CD8-positive, alpha-beta memory T cell (primary cell): ENCODE measurements around the gene P3H3. TPM values are rescaled to one million over a fixed set of nuclear protein-coding genes. Genes with fewer than 3 reads are reported as not detected.

Experiments used
- CTCF ChIA-PET: fragments of 350-600 bp; sonication (Branson Sonifier 250); formaldehyde crosslinking; loops from one replicate; lab custom pipeline; 2021; ENCODE audit warnings: antibody characterized with exemption; lab: Charles Lee
- POLR2A ChIA-PET: fragments of 350-600 bp; sonication (Branson Sonifier 250); formaldehyde crosslinking; loops from one replicate; lab custom pipeline; 2021; ENCODE audit warnings: antibody characterized with exemption; lab: Charles Lee
- DNase-seq, 5 donors: peaks; one replicate each; pipeline versions ENCODE4 v3.0.0 to v3.0.0-alpha.2; 2020 to 2022; ENCODE audit warnings: mixed read lengths in 1 of 5
- H3K27ac ChIP-seq: one replicate; pipeline ENCODE4 v1.7.0; 2013; ENCODE audit warnings: low read depth, mild to moderate bottlenecking, low read length, moderate library complexity
- H3K27me3 ChIP-seq: 2 replicates; pipeline ENCODE4 v1.7.0; 2013; ENCODE audit warnings: low read length, mild to moderate bottlenecking; ENCODE audit not compliant: insufficient read depth, poor library complexity, severe bottlenecking
- H3K36me3 ChIP-seq: 2 replicates; pipeline ENCODE4 v1.7.0; 2013; ENCODE audit warnings: mild to moderate bottlenecking, low read length, moderate library complexity; ENCODE audit not compliant: insufficient read depth
- H3K4me1 ChIP-seq: 2 replicates; pipeline ENCODE4 v1.7.0; 2013; ENCODE audit warnings: mild to moderate bottlenecking, low read length, moderate library complexity; ENCODE audit not compliant: insufficient read depth
- H3K4me3 ChIP-seq: 2 replicates; pipeline ENCODE4 v1.7.0; 2013; ENCODE audit warnings: mild to moderate bottlenecking, low read length
- H3K9me3 ChIP-seq: 2 replicates; pipeline ENCODE4 v1.7.0; 2013; ENCODE audit warnings: mild to moderate bottlenecking, low read length
- H3K27ac Mint-ChIP-seq, 8 donors: one replicate each; pipeline ENCODE4 v1.8.0; 2020 to 2021; ENCODE audit warnings: mixed read lengths in 8 of 8, mild to moderate bottlenecking in 6 of 8, inconsistent platforms in 3 of 8, moderate library complexity in 3 of 8
- H3K27me3 Mint-ChIP-seq, 2 donors: one replicate each; pipeline ENCODE4 v1.8.0; 2020 to 2021; ENCODE audit warnings: mixed read lengths in 2 of 2, mild to moderate bottlenecking in 1 of 2, moderate library complexity in 1 of 2
- H3K36me3 Mint-ChIP-seq, 3 donors: one replicate each; pipeline ENCODE4 v1.8.0; 2020 to 2021; ENCODE audit warnings: mixed read lengths in 3 of 3, inconsistent platforms in 1 of 3, mild to moderate bottlenecking in 1 of 3
- H3K4me1 Mint-ChIP-seq, 3 donors: one replicate each; pipeline ENCODE4 v1.8.0; 2020 to 2021; ENCODE audit warnings: mixed read lengths in 3 of 3, inconsistent platforms in 1 of 3, mild to moderate bottlenecking in 1 of 3
- H3K4me3 Mint-ChIP-seq, 7 donors: one replicate each; pipeline ENCODE4 v1.8.0; 2020 to 2021; ENCODE audit warnings: mixed read lengths in 7 of 7, mild to moderate bottlenecking in 6 of 7, moderate library complexity in 4 of 7, inconsistent platforms in 2 of 7
- H3K9me3 Mint-ChIP-seq, 5 donors: one replicate each; pipeline ENCODE4 v1.8.0; 2020 to 2022; ENCODE audit warnings: mixed read lengths in 5 of 5, mild to moderate bottlenecking in 3 of 5, moderate library complexity in 2 of 5, inconsistent platforms in 1 of 5
- polyA plus RNA-seq: library from polyadenylated mRNA; unstranded; fragments of 300-500 nt; fragmentation: Illumina TruSeq; gene quantifications from one replicate; pipeline ENCODE4 v1.2.3, GENCODE V29; 2021
- total RNA-seq, 2 experiments: library from RNA; stranded (reverse); gene quantifications; one replicate each; pipeline ENCODE4 v1.2.3, GENCODE V29; 2021

P3H3 gene
- total and polyA plus RNA-seq, 3 experiments from 2014 or later, result 2.4 to 2.9 (median 2.5) TPM

DNA sequence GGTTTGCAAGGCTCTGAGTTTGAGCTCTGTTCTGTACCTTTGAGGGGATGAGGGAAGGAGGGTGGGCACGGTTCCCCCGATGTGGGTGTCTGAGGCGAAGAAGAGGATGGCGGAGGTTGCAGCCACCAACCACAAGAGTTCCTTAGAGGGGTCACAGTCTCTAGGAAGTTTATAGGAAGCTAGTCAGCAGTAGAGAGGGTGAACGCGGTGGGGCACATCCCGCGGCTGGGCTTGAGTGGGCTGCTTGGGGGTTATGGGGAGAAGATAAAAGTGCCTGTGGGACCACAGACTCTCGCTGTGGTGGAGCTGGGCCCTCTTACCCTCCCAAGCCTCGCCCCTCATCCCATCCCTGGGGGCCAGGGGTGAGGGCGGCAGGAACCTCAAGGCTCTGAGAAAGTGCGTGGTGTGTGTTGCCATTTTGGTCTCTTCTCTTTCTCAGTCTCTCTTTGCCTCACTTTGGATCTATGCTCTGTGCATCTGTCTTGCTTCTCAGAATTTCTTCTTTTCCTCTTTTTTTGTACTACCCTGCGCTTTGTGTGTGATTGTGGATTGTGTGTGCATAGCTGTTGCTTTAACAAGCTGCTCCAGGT is 36.2 kb upstream of the P3H3 start:
- Histone ChIP-seq H3K4me3 (peak overlapping the region; percentile 42), H3K27ac (no peak overlapping the region), H3K36me3 (peaks cover 3% of the 10 kb centered on the region), H3K9me3 (no peaks in the 10 kb centered on the region), H3K4me1 (peaks cover 25% of the 10 kb centered on the region), H3K27me3 (no peaks in the 10 kb centered on the region)
- H3K36me3 Mint-ChIP-seq, result no peaks in the 10 kb centered on the region
- peak overlapping the region in 1 of 8 donors; percentile 85 for H3K27ac Mint-ChIP-seq
- no peak for DNase-seq
- POLR2A ChIA-PET, result interaction anchor here (1.4 kb wide), 1 partner anchor 39 kb away, joined by 3 read pairs; the partner anchor contains the start of gene MLF2
- peaks cover 7 to 26% of the 10 kb centered on the region in 2 donors for H3K27me3 Mint-ChIP-seq
- H3K4me3 Mint-ChIP-seq, result no peak overlapping the region
- CTCF ChIA-PET, result interaction anchor here (1.0 to 2.5 kb wide), 5 partner anchors 10 to 38 kb away, joined by 4 to 11 read pairs (median 4); no protein-coding TSS in a partner anchor
- no peaks in the 10 kb centered on the region for H3K9me3 Mint-ChIP-seq
- peaks cover 11 to 19% (median 12%) of the 10 kb centered on the region in 3 donors for H3K4me1 Mint-ChIP-seq

DNA sequence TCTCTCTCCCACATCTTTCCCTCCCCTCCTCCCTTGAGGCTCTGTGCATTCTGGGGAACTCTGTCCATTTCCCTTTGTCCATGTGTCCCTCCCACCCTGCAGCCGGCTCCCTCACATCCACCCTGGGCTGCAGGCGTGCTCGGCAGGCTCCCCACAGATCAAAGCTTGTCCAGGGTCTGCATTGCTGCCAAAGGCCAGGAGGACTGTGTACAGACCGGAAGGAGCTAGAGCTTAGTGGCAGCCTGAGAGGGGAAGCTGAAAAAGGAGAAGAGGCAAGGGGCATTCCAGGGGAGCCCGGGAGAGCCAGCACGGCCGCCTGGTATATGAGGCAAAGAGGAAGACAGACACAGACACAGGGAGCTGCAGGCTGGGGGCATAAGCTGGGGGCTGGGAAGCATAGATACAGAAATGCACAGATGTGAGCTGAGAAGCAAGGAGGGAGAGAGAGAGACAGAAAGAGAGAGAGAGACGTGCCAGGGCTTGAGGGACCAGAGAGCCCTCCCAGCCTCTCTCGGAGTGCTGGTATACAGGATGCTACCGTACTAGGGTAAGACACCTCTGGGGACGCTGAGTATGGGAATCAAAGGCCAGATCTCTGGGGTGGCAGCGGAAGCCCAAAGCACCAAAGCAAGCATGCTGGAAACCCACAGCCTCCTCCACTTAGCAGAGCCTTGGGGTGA is 35.5 kb upstream of the P3H3 start:
- POLR2A ChIA-PET, result interaction anchor here (0.6 to 1.4 kb wide), 2 partner anchors 40 to 120 kb away, joined by 3 to 6 read pairs; partner anchors contain the start of gene MLF2
- H3K4me1 Mint-ChIP-seq, result peaks cover 10 to 18% (median 11%) of the 10 kb centered on the region in 3 donors

DNA sequence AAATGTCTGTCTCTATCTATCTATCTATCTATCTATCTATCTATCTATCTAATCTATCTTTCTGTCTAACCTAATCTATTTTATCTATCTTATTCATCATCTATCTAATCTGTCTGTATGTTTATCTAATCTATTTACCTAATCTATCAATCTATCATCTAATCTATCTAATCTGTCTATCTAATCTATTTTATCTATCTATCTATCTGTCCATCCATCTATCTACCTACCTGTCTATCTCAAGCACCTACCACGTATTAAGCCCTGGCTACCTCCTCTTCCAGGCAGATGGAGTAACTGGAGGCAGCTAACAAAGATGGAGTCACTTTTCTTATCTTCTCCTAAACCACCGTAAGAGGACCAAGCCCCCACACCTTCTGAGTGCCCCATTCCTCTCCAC is 33.1 kb upstream of the P3H3 start:
- ChIA-PET POLR2A (interaction anchor here (0.6 to 0.7 kb wide), 2 partner anchors 30 to 407 kb away, joined by 5 to 8 read pairs; no protein-coding TSS in a partner anchor), CTCF (no interaction called here)
- H3K36me3 ChIP-seq, result peaks cover 3% of the 10 kb centered on the region
- no peak for DNase-seq
- no peak overlapping the region for H3K4me3 Mint-ChIP-seq
- no peaks in the 10 kb centered on the region for H3K27me3 ChIP-seq
- peaks cover 18 to 26% of the 10 kb centered on the region in 2 donors for H3K27me3 Mint-ChIP-seq
- H3K9me3 Mint-ChIP-seq, result no peaks in the 10 kb centered on the region
- no peaks in the 10 kb centered on the region for H3K36me3 Mint-ChIP-seq
- H3K4me3 ChIP-seq, result no peak overlapping the region
- H3K4me1 Mint-ChIP-seq, result peaks cover 10 to 18% (median 11%) of the 10 kb centered on the region in 3 donors
- H3K9me3 ChIP-seq, result no peaks in the 10 kb centered on the region
- H3K4me1 ChIP-seq, result peaks cover 9% of the 10 kb centered on the region
- H3K27ac ChIP-seq, result no peak overlapping the region
- H3K27ac Mint-ChIP-seq, result no peak overlapping the region

More for the DNA sequence above, 35.5 kb upstream of the P3H3 start:
- Histone ChIP-seq H3K36me3 (peaks cover 3% of the 10 kb centered on the region), H3K27ac (no peak overlapping the region), H3K4me1 (peaks cover 19% of the 10 kb centered on the region), H3K4me3 (peak overlapping the region; percentile 42), H3K9me3 (no peaks in the 10 kb centered on the region), H3K27me3 (no peaks in the 10 kb centered on the region)
- H3K27me3 Mint-ChIP-seq, result peaks cover 9 to 26% of the 10 kb centered on the region in 2 donors
- peak in 1 of 5 donors; percentile 63 for DNase-seq
- H3K9me3 Mint-ChIP-seq, result no peaks in the 10 kb centered on the region
- H3K4me3 Mint-ChIP-seq, result peak overlapping the region in 1 of 7 donors; percentile 68
- no peaks in the 10 kb centered on the region for H3K36me3 Mint-ChIP-seq
- H3K27ac Mint-ChIP-seq, result peak overlapping the region in 1 of 8 donors; percentile 44
- CTCF ChIA-PET, result interaction anchor here (1.0 to 2.5 kb wide), 8 partner anchors 11 to 58 kb away, joined by 3 to 11 read pairs (median 4); no protein-coding TSS in a partner anchor

DNA sequence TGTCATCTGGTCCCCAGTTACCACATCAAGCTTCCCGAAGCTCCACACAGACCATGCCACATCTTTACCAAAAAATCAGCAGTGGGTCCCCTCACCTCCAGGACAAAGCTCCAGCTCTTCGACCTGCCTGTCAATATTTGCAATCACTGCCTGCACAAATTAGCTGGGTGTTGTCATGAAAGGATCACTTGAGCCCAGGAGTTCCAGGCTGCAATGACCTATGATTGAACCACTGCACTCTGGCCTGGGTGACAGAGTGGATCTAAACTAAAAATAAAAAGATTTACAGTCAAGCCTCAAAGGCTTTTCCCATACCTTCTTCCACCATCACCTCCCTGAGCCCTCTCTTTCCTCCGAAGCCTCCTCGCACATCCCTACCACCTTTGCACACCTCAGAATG is 31.6 kb upstream of the P3H3 start:
- peaks cover 7% of the 10 kb centered on the region for H3K4me1 ChIP-seq

DNA sequence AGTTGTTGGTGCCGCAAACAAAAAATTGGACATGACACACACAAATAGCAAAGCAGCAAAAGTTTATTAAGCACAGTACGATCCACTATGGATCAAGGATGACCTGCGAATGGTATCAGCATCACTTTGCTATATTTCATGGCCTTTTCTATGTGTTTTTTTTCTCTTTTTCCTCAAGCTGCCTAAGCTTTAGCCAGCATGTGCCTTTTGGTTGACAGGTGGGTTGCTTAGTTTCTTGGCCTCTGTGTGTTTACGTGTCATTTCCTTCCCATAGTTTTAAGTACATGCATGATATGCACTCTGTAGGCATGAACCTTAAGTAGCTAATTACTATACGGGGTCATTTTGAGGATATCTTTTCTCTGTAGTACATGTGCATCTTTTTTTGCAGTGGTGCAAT is 29.1 kb upstream of the P3H3 start:
- Histone ChIP-seq H3K4me3 (no peak overlapping the region), H3K27ac (no peak overlapping the region), H3K4me1 (no peaks in the 10 kb centered on the region), H3K27me3 (no peaks in the 10 kb centered on the region), H3K9me3 (no peaks in the 10 kb centered on the region), H3K36me3 (peaks cover 3% of the 10 kb centered on the region)
- Mint-ChIP-seq H3K4me3 (no peak overlapping the region), H3K9me3 (no peaks in the 10 kb centered on the region), H3K27ac (no peak overlapping the region), H3K4me1 (no peaks in the 10 kb centered on the region), H3K36me3 (no peaks in the 10 kb centered on the region), H3K27me3 (peaks cover 18 to 23% of the 10 kb centered on the region in 2 donors)
- ChIA-PET CTCF (interaction anchor here (1.3 kb wide), 1 partner anchor 32 kb away, joined by 3 read pairs; no protein-coding TSS in a partner anchor), POLR2A (no interaction called here)
- no peak for DNase-seq

More for the DNA sequence above, 31.6 kb upstream of the P3H3 start:
- Histone ChIP-seq H3K27me3 (no peaks in the 10 kb centered on the region), H3K27ac (no peak overlapping the region), H3K4me3 (no peak overlapping the region), H3K9me3 (no peaks in the 10 kb centered on the region), H3K36me3 (peaks cover 3% of the 10 kb centered on the region)
- peak overlapping the region in 2 of 8 donors; percentile 17 to 33 for H3K27ac Mint-ChIP-seq
- peaks cover 10 to 18% (median 11%) of the 10 kb centered on the region in 3 donors for H3K4me1 Mint-ChIP-seq
- ChIA-PET POLR2A (no interaction called here), CTCF (interaction anchor here (1.3 kb wide), 1 partner anchor 38 kb away, joined by 4 read pairs; no protein-coding TSS in a partner anchor)
- no peak for DNase-seq
- no peaks in the 10 kb centered on the region for H3K9me3 Mint-ChIP-seq
- H3K27me3 Mint-ChIP-seq, result peaks cover 19 to 26% of the 10 kb centered on the region in 2 donors
- H3K36me3 Mint-ChIP-seq, result no peaks in the 10 kb centered on the region
- no peak overlapping the region for H3K4me3 Mint-ChIP-seq

DNA sequence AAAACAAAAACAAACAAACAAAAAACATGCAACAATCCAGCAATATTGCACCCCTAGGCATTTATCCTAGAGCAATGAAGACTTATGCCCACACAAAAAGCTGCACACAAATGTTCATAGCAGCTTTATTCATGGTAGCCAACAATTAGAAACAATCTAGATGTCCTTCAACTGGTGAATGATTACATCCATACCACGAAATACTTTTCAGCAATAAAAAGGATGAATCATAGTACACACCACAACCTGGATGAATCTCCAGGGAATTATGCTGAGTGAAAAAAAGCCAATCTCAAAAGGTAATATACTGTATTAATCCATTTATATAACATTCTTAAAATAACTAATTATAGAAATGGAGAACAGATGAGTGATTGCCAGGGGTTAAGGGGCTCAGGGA is 21.0 kb upstream of the P3H3 start:
- Histone ChIP-seq H3K4me3 (no peak overlapping the region), H3K27ac (no peak overlapping the region), H3K4me1 (no peaks in the 10 kb centered on the region), H3K27me3 (no peaks in the 10 kb centered on the region), H3K36me3 (no peaks in the 10 kb centered on the region), H3K9me3 (no peaks in the 10 kb centered on the region)
- H3K27me3 Mint-ChIP-seq, result peaks cover 0 to 3% of the 10 kb centered on the region in 2 donors
- ChIA-PET CTCF (interaction anchor here (1.5 kb wide), 1 partner anchor 28 kb away, joined by 3 read pairs; no protein-coding TSS in a partner anchor), POLR2A (no interaction called here)
- H3K4me1 Mint-ChIP-seq, result no peaks in the 10 kb centered on the region
- H3K27ac Mint-ChIP-seq, result no peak overlapping the region
- no peak for DNase-seq
- no peak overlapping the region for H3K4me3 Mint-ChIP-seq
- H3K9me3 Mint-ChIP-seq, result no peaks in the 10 kb centered on the region
- H3K36me3 Mint-ChIP-seq, result no peaks in the 10 kb centered on the region

DNA sequence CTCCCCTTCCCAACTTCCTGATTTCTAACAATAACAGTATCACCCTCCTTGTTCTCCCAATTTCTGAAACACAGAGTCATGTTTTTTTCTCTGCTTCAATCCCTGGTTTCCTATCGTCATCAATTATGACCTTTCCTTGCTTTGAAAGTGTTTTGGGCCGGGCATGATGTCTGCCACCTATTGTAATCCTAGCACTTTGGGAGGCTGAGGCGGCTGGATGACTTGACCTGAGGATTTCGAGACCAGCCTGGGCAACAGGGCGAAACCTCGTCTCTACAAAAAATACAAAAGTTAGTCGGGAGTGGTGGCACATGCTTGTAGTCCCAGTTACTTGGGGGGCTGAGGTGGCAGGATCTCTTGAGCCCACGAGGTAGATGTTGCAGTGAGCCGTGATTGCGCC is 19.2 kb upstream of the P3H3 start:
- H3K27ac Mint-ChIP-seq, result no peak overlapping the region
- POLR2A ChIA-PET, result no interaction called here
- H3K27me3 Mint-ChIP-seq, result peaks cover 3 to 7% of the 10 kb centered on the region in 2 donors

More for the DNA sequence above, 19.2 kb upstream of the P3H3 start:
- CTCF ChIA-PET, result interaction anchor here (1.2 kb wide), 1 partner anchor 27 kb away, joined by 3 read pairs; no protein-coding TSS in a partner anchor
- H3K27me3 ChIP-seq, result no peaks in the 10 kb centered on the region
- Mint-ChIP-seq H3K4me1 (no peaks in the 10 kb centered on the region), H3K36me3 (no peaks in the 10 kb centered on the region), H3K4me3 (no peak overlapping the region), H3K9me3 (no peaks in the 10 kb centered on the region)
- H3K9me3 ChIP-seq, result no peaks in the 10 kb centered on the region
- no peak overlapping the region for H3K27ac ChIP-seq
- DNase-seq, result no peak
- no peaks in the 10 kb centered on the region for H3K36me3 ChIP-seq
- H3K4me3 ChIP-seq, result no peak overlapping the region
- no peaks in the 10 kb centered on the region for H3K4me1 ChIP-seq
